DOHH2 (cell line): ENCODE results near the gene SEC14L1.

ENCODE experiments used
- H3F3A ChIP-seq: fragments of 200-600 bp; sonication (generic), shearing (Covaris generic); 2 replicates; pipeline ENCODE4 v1.6.0; 2016; ENCODE audit warnings: antibody characterized with exemption, mild to moderate bottlenecking; ENCODE audit not compliant: control insufficient read depth, insufficient read depth
- H3K27ac ChIP-seq: fragments of 200-600 bp; sonication (generic); 2 replicates; pipeline ENCODE4 v1.5.1; 2014; ENCODE audit warnings: low read depth, mild to moderate bottlenecking, low read length, moderate library complexity
- H3K27me3 ChIP-seq: fragments of 200-600 bp; sonication (generic); 2 replicates; pipeline ENCODE4 v1.6.1; 2014; ENCODE audit warnings: mild to moderate bottlenecking, low read length, mixed read lengths; ENCODE audit not compliant: control insufficient read depth
- H3K36me3 ChIP-seq: fragments of 200-600 bp; sonication (generic); 2 replicates; pipeline ENCODE4 v1.6.1; 2014; ENCODE audit warnings: mild to moderate bottlenecking, low read length, moderate library complexity, mixed read lengths; ENCODE audit not compliant: control insufficient read depth
- H3K4me1 ChIP-seq: fragments of 200-600 bp; sonication (generic); 2 replicates; pipeline ENCODE4 v1.6.1; 2014; ENCODE audit warnings: mild to moderate bottlenecking, low read length, mixed read lengths; ENCODE audit not compliant: control insufficient read depth
- H3K4me2 ChIP-seq: fragments of 200-600 bp; sonication (generic); 2 replicates; pipeline ENCODE4 v1.6.0; 2014; ENCODE audit warnings: mild to moderate bottlenecking, low read length, moderate library complexity
- H3K4me3 ChIP-seq: fragments of 200-600 bp; sonication (generic); 2 replicates; pipeline ENCODE4 v1.5.1; 2014; ENCODE audit warnings: mild to moderate bottlenecking, low read length, mixed read lengths
- H3K79me2 ChIP-seq: fragments of 200-600 bp; sonication (generic); 2 replicates; pipeline ENCODE4 v1.6.1; 2014; ENCODE audit warnings: mild to moderate bottlenecking, low read length, mixed read lengths; ENCODE audit not compliant: control insufficient read depth
- H3K9me2 ChIP-seq: fragments of 200-600 bp; sonication (generic); replicated peaks from 2 replicates; pipeline ENCODE4 v1.6.1; 2014; ENCODE audit warnings: mild to moderate bottlenecking, low read length, mixed read lengths; ENCODE audit not compliant: control insufficient read depth
- H3K9me3 ChIP-seq: fragments of 200-600 bp; sonication (generic); 2 replicates; pipeline ENCODE4 v1.6.1; 2014; ENCODE audit warnings: antibody characterized with exemption, low read length, mixed read lengths; ENCODE audit not compliant: control insufficient read depth, insufficient read depth
- H4K20me1 ChIP-seq: fragments of 200-600 bp; sonication (generic); 2 replicates; pipeline ENCODE4 v1.6.0; 2014; ENCODE audit warnings: low read depth, mild to moderate bottlenecking, antibody characterized with exemption, low read length, moderate library complexity; ENCODE audit not compliant: control insufficient read depth, insufficient read depth
- CTCF ChIP-seq: fragments of 200-600 bp; sonication (generic); IDR thresholded peaks from one replicate; pipeline ENCODE4 v1.5.1; 2014; ENCODE audit warnings: antibody characterized with exemption, mild to moderate bottlenecking, low read depth, low read length; ENCODE audit not compliant: poor library complexity, severe bottlenecking
- EZH2phosphoT487 ChIP-seq: fragments of 200-600 bp; sonication (generic); IDR thresholded peaks from 2 replicates; pipeline ENCODE4 v1.6.1; 2017; ENCODE audit warnings: borderline replicate concordance, mild to moderate bottlenecking, antibody characterized with exemption, low read length, moderate library complexity, mixed read lengths

SEC14L1 gene

DNA sequence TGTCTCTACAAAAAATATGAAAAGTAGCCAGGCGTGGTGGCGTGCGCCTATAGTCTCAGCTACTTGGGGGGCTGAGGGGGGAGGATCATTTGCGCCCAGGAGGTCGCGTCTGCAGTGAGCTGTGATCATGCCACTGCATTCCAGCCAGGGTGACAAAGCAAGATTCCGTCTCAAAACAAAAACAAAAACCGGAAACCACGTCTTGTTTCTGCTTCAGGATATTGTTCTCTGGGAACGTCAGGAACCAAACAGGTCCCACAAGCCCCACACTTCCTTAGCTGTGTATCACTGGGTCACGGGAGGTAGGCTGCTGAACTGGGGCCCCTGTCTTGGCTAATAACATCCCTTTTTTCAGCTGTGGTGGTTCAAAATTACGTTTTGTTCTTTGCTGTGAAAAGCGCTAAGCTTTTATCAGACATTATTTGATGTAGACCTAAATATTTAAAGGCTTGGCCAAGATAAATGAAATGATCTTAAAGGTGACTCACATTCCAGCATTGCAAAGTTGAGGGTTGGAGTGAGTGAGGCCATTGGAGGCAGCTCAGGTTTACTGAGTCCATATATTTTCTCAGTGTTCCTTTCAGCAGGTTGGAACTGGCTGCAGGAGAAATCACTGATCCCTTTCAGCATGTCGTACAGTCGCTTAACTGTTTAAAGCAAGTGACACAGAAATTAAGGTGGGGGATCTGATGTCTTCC, 16.4 kb upstream of the SEC14L1 start:
- no peaks in the 10 kb centered on the region for H3K9me3 ChIP-seq
- peak overlapping the region; percentile 15; the same call in 1 of the 2 replicates for H3K27ac ChIP-seq
- TF ChIP-seq EZH2phosphoT487 (no peak), CTCF (no peak)
- H3F3A ChIP-seq = no peaks in the 10 kb centered on the region
- no peaks in the 10 kb centered on the region for H3K36me3 ChIP-seq
- peak overlapping the region; percentile 45 for H3K4me2 ChIP-seq
- H3K79me2 ChIP-seq = no peaks in the 10 kb centered on the region
- H3K27me3 ChIP-seq = no peaks in the 10 kb centered on the region
- H3K4me3 ChIP-seq = peak overlapping the region; percentile 7; the same call in 1 of the 2 replicates
- no peaks in the 10 kb centered on the region for H4K20me1 ChIP-seq
- no peaks in the 10 kb centered on the region for H3K9me2 ChIP-seq
- H3K4me1 ChIP-seq = peaks cover 12% of the 10 kb centered on the region

DNA sequence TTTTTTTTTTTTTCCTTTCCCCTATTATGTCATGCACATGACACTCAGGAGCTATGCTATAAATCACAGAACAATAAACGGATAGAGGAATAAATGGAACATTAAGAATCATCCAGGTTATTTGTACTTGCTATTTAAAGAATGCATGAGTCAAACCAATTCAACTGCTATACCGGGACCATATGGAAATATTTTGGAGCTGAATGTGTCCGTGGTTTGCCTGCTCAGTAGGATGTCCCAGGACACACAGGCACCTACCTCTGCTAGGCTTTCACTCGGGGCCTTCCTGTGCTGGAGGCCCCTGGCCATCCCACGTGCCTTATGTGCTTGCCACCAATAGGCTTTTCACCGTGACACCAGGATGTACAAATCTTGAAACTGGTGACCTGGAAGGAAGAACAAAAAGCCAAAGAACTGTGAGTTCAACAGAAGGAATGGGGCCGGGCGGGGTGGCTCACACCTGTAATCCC, 15.3 kb upstream of the SEC14L1 start:
- Histone ChIP-seq H3K27ac (no peak overlapping the region), H3K4me2 (no peak overlapping the region)

GRCh38 chr17:77126519-77126918, 14.2 kb upstream of the SEC14L1 start:
- Histone ChIP-seq H3K27me3 (no peaks in the 10 kb centered on the region), H3K4me3 (no peak overlapping the region), H3K79me2 (no peaks in the 10 kb centered on the region), H3K9me3 (no peaks in the 10 kb centered on the region), H3K4me1 (peaks cover 12% of the 10 kb centered on the region), H4K20me1 (no peaks in the 10 kb centered on the region), H3K27ac (no peak overlapping the region), H3K36me3 (no peaks in the 10 kb centered on the region), H3K4me2 (no peak overlapping the region), H3F3A (no peaks in the 10 kb centered on the region), H3K9me2 (no peaks in the 10 kb centered on the region)
- TF ChIP-seq EZH2phosphoT487 (no peak), CTCF (no peak)

More for the DNA sequence above, 15.3 kb upstream of the SEC14L1 start:
- peaks cover 12% of the 10 kb centered on the region for H3K4me1 ChIP-seq
- H3K4me3 ChIP-seq = no peak overlapping the region
- no peaks in the 10 kb centered on the region for H3K79me2 ChIP-seq
- H3F3A ChIP-seq = no peaks in the 10 kb centered on the region
- H3K27me3 ChIP-seq = no peaks in the 10 kb centered on the region
- H3K9me2 ChIP-seq = no peaks in the 10 kb centered on the region
- no peaks in the 10 kb centered on the region for H3K36me3 ChIP-seq
- TF ChIP-seq EZH2phosphoT487 (no peak), CTCF (no peak)
- H4K20me1 ChIP-seq = no peaks in the 10 kb centered on the region
- no peaks in the 10 kb centered on the region for H3K9me3 ChIP-seq
